HG03103 (cell line): Measurements from ENCODE around the gene DGCR2.

Experiments
- ATAC-seq: cut with Tn5 transposase; IDR thresholded peaks from one replicate; pipeline ENCODE4 v1.9.1; 2021; ENCODE audit warnings: low read depth; ENCODE audit not compliant: unreplicated experiment

Gene DGCR2

DNA sequence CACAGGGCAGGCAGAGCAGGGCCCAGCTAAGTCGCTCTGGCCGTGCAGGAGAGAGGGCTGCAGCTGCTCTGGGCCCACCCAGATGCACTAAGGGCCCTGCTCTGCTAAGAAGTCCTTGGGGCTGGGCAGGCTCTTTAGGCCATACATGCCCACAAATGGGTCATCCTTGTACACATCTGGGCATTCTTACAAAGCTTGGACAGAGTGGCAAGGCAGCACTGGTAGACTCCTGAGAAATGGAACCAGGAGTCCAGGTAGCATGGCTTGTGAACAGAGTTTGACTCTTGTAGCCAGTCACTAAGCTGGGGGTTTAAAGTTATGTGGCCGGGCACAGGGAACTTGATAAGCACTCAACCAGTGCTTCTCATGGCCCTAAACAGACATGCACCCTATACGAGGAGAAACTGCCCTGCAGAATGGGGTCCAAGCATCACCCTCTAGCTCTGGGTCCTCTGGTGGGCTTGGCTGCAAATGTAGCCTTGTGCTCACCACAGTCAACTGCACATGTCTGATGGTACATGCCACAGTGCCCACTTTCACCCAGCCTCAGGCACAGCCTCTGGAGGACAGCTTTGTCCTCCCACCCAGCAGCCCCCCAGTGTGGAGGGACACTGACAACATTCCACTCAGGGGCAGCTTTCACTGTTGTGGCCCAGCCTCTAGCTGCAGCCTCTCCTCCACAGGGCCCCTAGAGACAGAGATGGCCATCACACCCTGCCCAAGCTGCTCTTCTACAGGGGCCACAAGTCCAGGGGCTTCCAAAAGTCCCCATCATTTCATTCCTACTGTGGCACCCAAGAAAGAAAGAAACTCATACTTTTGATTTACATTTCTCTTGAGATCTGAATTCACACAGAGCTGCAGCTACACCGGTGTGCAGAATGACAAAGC lies 75.2 kb downstream of the DGCR2 start:
- no peak for ATAC-seq

GRCh38 chr22:19046287-19046686 lies 75.9 kb downstream of the DGCR2 start:
- no peak for ATAC-seq

- ATAC-seq = no peak
These were observed 77.1 kb downstream of the DGCR2 start for GRCh38 chr22:19045094-19045493.

GRCh38 chr22:19044381-19044780 lies 77.8 kb downstream of the DGCR2 start:
- ATAC-seq = no peak

DNA sequence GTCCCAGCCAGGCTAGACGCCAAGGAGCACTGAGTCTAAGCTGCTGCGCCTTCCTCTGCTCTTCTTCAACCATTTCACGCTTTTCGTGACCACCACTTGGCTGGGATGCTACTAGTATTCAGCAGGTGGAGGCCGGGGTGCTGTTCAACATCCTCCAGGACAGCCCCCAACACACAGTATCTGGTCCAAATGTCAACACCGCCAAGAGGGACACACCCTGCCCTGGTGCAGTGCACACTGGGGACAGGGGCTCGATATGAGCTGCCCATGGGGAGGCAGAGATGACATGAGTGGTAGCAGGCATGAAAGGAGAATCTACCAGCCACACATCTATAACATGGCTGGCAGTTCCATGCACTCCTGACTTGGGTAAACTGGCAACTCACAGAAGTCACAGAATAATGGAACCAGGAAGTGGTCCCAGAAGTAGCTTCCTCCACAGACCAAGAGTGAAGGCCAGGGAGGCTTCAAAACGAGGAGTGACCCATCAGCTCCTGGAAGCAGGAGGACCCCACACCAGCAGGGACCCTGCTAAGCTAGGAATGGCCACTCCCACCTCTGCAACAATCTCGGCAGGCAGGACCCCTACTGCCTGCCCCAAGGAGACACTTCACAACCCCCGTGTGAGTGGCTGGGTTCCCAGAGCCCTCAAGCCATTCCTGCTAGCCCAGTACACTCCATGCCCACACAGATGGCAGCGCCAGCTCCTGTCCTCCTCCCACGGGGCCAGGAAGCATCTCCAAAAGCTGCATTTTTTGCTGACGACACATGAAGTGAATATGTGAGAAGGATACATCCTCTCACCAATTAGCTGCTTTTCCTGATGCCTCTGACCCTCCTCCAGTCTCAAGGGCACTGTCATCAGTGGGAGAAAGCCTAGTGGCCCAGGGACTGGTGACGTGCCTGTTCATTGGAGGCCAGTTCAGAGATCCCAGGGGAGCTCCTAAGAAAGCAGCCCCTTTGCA lies 78.8 kb downstream of the DGCR2 start:
- no peak for ATAC-seq

DNA sequence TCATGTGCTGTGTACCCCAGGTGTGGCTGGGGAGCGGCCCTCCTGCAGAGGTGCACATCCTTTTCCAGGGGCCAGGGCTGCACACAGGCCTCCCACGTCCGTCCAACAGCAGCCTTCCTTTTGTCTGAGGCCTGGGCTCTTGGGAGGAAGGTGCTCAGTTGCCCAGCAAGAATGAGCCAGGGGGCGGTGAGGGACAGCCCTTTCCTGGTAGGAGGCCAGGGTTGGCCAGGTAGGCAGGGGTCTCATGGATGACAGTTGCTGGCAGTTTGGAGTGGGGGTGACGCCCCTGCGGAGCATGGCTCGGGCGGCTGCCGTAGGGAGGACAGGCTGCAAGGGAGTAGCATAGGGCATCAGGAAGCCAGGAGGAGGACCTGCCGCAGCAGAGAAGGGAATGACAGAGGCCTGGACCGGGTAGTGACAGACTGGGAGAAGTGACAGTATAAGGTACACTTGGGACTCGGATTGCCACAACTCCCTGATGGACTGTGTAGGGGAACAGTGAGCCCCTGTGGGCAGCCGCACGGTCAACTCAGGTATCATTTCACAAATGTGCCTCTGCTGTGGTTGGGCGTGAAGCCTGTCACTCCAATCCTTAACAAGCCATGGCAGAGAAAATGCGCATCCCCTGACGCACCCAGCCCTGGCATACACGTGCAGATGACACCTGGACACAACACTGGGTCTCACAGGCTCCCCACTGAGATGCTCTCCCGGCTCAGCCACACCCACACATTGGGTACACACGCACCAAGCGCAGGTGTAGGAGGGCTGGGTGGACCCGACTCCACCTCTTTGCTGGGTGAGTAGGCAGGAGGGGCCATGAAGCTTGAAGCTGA lies 79.7 kb downstream of the DGCR2 start:
- no peak for ATAC-seq

DNA sequence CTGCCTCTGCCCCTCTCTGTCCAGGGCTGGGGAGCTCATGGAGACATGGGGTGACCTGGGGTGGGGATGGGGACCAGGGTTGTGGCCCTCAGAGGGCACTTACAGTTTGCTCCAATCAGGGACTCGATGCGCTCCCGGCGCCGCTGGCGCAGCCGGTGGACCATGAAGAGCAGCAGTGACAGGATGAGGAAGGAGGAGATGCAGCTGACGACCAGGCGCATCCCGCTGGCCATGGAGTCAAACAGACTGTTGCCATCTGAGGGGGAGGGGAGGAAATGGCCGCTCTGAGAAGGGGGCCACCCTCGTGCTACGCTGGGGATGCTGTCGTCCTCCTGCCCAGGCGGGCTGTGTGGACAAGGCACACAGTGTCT lies 80.5 kb downstream of the DGCR2 start:
- no peak for ATAC-seq

DNA sequence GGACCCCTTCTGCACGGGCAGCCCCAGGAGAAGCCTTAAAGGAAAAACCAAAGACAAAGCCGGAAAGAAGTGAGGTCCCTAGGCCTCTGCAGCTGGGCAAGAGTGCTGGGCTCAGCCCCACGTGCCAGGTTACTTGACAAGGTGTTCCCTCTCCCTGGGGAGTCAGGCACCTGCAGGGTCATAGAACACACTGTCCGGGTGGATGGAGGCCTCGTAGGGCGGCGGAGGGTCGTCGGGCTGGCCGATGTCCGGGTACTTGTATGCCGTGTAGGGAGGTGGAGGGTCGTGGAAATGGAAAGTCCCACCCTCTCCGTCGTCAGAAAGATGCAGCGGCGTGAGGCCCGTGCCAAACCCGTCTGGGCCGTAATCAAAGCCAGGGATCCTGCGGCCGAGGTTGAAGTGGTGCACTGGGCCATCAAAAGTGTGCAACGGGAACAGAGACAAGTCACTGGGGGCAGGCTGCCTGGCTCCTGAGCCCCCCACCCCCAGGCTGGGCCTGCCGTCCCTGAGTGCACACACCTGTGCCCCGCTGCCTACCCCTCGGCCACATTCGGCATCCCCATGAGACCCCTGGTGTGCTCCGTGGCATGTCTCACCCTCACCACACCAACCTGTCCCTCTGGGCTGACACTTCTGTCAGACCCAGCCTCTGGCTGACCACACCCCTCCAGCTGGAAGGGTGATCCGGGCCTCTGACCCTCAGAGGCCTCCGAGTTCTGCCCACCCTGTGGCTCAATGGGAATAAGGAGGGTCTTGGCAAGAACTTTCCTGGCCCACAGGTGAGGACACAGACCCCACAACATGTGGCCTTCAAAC lies 81.1 kb downstream of the DGCR2 start:
- ATAC-seq = no peak

- ATAC-seq = no peak
These were observed 81.8 kb downstream of the DGCR2 start for GRCh38 chr22:19040391-19040861.

GRCh38 chr22:19039796-19040280 lies 82.4 kb downstream of the DGCR2 start:
- no peak for ATAC-seq

DNA sequence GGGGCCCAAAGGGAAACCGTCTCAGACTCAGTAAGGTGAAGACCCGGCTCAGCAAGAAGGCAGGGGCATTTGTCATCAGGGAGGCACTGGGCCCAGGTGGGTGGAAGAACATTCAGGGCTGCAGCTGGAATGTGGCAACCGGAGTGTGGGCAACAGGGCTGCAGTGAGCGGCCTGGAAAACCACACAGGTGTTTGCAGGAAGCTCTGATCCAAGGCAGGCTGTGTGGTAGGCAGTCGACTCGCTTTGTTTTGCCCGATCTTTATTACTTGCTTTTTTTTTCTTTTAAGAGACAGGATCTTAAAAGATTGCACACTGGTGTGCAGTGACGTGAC lies 82.8 kb downstream of the DGCR2 start:
- ATAC-seq = no peak

DNA sequence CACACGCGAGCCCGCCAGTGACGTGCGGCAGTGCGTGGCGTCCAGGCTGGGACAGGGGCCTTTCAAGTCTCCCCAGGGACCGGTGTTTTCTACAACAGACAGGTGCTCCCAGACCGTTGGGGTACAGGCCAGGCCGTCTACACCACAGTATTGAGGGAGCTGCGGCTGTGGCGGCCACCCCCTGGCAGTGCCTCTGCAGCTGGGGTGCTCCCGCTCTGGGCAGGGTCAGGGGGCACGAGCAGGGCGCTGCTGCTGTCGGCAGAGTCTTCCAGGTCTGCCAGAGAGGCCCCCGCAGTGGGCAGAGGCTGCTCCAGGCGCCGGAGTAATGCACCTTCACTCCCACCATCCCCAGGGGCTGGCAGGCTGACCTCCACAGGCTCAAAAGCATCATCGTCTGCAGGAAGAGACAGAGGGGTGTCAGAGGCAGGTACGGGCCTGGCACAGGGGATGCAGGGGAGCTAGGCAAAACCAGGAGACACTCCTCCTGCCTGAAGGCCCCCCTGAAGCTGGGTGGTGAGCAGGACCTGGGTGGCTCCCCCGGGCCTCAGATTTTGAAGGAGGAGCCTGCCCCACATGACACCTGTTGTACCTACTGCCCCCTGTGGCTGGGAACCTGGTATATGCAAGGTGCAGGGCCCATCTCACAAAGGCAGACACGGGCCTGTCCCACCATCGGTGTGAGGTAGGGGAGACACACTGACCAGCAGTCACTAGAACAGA lies 83.3 kb downstream of the DGCR2 start:
- no peak for ATAC-seq

DNA sequence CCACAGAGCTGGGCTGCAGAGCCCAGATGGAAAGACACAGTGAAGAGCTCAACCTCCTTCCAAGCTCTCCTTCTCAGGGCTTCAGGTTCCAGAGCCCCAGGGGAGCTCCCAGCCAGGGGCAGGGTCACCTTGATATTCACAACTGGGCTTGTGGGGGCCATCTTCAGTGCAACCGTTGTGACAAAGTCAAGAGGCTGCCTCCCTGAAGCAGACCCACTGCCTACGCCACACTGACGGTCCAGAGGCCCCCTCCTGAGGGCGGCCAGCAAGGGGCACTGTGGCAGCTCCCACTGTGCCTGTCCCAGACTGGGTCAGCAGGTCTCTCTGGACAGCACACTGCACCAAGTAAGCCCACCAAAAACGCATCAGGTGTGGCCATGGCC lies 84.1 kb downstream of the DGCR2 start:
- ATAC-seq = no peak

DNA sequence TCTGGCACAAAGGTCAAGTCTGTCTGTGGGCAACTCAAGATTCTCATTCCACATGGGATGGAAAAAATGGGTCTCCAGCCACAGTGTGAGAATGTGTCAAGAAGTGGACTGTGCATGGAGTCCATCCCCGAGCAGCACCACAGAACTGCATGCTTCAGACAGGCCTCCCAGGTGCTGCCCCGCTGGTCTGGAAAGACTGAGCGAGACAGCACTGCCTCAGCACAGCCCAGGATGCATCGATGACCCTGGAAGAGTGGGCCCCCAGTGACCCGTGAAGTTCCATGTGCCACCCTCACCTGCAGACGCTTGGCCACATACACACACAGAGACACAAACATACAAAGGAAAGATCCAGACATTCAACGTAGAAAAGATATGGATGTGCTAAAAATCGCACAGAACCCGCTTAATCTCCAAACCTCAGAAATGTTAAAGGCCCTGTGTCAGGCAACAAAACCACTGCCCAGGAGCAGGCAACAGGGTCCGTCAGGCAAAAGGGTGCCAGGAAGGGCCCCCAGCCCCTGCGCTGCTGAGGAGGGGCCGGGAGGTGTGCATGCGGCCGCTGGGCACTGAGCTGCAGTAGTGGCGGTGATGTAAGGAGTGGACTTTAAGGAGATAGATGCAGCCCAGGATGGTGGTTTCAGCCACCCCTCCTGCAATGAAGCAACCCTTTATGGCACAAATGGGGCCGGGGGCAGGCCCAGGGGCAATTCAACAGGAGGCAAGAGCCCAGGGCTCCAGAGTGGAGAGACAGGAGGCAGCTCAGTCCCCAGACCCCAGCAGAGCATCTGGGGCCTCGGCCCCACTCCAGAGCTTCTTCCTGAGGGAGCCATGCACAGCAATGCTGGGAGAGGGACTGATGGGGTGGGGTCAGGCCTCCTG lies 84.7 kb downstream of the DGCR2 start:
- no peak for ATAC-seq

DNA sequence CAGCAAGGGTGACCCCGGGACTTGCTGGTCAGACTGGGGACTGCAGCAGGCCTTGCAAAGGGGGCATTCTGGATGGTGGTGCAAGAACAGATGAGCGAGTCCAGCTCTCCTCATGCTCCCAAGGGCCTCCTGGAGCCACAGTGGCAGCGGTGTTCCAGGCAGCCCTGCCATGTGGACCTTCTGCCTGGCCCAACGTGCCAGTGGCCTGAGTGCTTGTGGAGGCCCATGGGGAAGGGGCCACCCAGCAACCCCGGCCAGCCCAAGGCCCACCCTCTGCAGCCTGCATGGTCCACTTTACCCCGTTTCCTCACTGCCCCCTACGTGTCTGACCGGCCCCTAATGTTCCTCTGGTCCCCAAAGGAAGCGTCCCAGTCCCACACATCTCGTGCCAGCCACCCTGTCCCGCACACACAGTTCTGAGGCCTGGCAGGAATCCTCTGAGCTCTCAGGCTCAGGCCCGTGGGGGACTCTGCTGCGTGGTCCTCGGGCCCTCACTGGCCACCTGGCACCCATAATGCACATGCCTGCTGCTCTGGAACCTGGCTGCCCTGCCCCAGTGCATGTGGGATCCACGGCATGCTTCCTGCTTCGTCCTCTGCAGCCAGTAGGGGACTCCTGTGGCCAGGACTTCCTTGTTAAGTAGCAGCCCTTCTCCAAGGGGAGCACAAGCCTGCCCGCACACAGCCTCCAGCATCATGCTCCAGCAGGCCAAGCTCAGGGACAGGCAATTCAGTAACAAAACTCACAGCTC lies 85.5 kb downstream of the DGCR2 start:
- no peak for ATAC-seq

GRCh38 chr22:19036229-19036522 lies 86.0 kb downstream of the DGCR2 start:
- ATAC-seq = no peak

DNA sequence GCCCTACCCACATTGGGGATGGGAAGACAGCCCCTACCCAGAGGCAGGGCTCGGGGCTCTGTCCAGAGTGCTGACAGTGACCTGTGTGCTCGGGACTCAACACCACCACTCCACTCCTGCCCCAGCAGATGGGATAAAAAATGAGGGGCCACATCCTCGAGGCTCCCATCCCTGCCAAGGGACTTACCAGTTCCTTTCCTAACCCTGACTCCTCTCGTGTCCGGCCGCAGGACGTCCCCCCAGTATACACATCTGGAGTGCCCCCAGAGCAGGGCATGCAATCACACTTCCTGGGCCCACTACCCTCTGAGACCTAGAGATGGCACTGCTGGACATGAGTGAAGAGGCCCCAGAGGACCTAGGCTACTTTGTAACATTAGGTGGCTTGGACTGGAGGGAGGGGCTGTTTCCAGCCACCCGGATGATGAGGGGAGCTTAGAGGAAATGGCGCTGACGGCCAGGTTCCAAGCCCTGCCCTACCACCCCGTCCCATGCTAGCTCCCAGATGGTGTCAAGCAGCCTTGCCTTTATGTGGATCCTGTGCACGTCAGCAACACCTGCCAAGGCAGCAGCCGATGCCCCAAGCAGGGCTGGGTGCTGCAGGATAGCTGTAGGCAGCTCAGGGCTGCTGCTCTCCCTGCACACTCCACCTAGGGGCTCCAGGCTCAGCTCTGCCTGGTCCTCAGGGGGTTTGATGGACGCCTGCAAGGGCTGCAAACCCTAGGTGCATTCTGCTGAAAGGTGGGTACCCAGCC lies 86.6 kb downstream of the DGCR2 start:
- ATAC-seq = no peak
